Endothelial cell of umbilical vein (primary cell): Measurements from ENCODE around the gene CAV1.
A peak's percentile ranks its signal among the peaks of the same experiment; 100 is the strongest.

Experiments
- CTCF ChIP-seq, 2 donors: IDR thresholded peaks; 1 replicate in 1 of 2; 2 replicates in 1 of 2; pipeline ENCODE4 v1.5.1; 2011; ENCODE audit warnings: low read length in 2 of 2, mild to moderate bottlenecking in 2 of 2, moderate library complexity in 2 of 2, control low read depth in 1 of 2, inconsistent platforms in 1 of 2, low read depth in 1 of 2; ENCODE audit not compliant: insufficient read depth in 1 of 2; ENCODE audit errors: extremely low read depth in 1 of 2
- EZH2 ChIP-seq: IDR thresholded peaks from 2 replicates; pipeline ENCODE4 v1.6.1; 2012; ENCODE audit warnings: borderline replicate concordance, low read depth, mild to moderate bottlenecking, moderate library complexity, low read length, inconsistent platforms; ENCODE audit not compliant: severe bottlenecking
- MAX ChIP-seq: IDR thresholded peaks from 2 replicates; pipeline ENCODE4 v1.6.1; 2011; ENCODE audit not compliant: insufficient read depth, insufficient read length
- MYC ChIP-seq: IDR thresholded peaks from one replicate; pipeline ENCODE4 v1.6.1; 2011; ENCODE audit warnings: mild to moderate bottlenecking, low read depth, low read length
- POLR2A ChIP-seq: IDR thresholded peaks from 2 replicates; pipeline ENCODE4 v1.6.1; 2012; ENCODE audit warnings: low read depth, mild to moderate bottlenecking, control low read depth, low read length
- POLR2AphosphoS5 ChIP-seq: IDR thresholded peaks from 2 replicates; pipeline ENCODE4 v1.6.1; 2012; ENCODE audit warnings: low read depth, mild to moderate bottlenecking, control low read depth, low read length, moderate library complexity; ENCODE audit not compliant: insufficient read depth

GRCh38 chr7:116545411-116545993, 20.7 kb downstream of the CAV1 start:
- no peak for TF ChIP-seq CTCF (IDR thresholded peaks at IDR 0.05; ENCODE audit: extremely low read depth in 1 of 2, insufficient read depth in 1 of 2, low read depth in 1 of 2, low read length in 2 of 2)
- TF ChIP-seq MAX: no peak
- TF ChIP-seq POLR2A: no peak
- peak; percentile 41 for TF ChIP-seq POLR2AphosphoS5
- TF ChIP-seq MYC: no peak
- no peak for TF ChIP-seq EZH2
